Measurements from ENCODE around the gene NRIP1.

NRIP1 gene

GRCh38 chr21:15015622-15016471 lies 49.0 kb downstream of the NRIP1 start:
- Histone ChIP-seq H3K9ac (ENCODE audit: low read length) (no peak overlapping the region), H3K4me3 (ENCODE audit: low read length) (no peak overlapping the region), H3K4me1 (ENCODE audit: control insufficient read depth, low read depth, low read length) (no peaks in the 10 kb centered on the region), H3K27me3 (ENCODE audit: control insufficient read depth, insufficient read depth, low read length) (no peaks in the 10 kb centered on the region), H3K27ac (ENCODE audit: low read length) (no peak overlapping the region), H3K9me3 (ENCODE audit: control insufficient read depth, low read depth, low read length) (no peaks in the 10 kb centered on the region), H3K36me3 (ENCODE audit: control insufficient read depth, low read depth, low read length) (no peaks in the 10 kb centered on the region)

GRCh38 chr21:15014221-15014620 lies 50.6 kb downstream of the NRIP1 start:
- H3K36me3 ChIP-seq (ENCODE audit: control insufficient read depth, low read depth, low read length) = no peaks in the 10 kb centered on the region
- H3K4me1 ChIP-seq (ENCODE audit: control insufficient read depth, low read depth, low read length) = no peaks in the 10 kb centered on the region
- no peak overlapping the region for H3K9ac ChIP-seq (ENCODE audit: low read length)
- H3K4me3 ChIP-seq (ENCODE audit: low read length) = no peak overlapping the region
- no peaks in the 10 kb centered on the region for H3K27me3 ChIP-seq (ENCODE audit: control insufficient read depth, insufficient read depth, low read length)
- H3K9me3 ChIP-seq (ENCODE audit: control insufficient read depth, low read depth, low read length) = no peaks in the 10 kb centered on the region
- no peak overlapping the region for H3K27ac ChIP-seq (ENCODE audit: low read length)

- no peak overlapping the region for H3K4me3 ChIP-seq (ENCODE audit: low read length)
- H3K36me3 ChIP-seq (ENCODE audit: control insufficient read depth, low read depth, low read length) = no peaks in the 10 kb centered on the region
- no peak overlapping the region for H3K9ac ChIP-seq (ENCODE audit: low read length)
- no peak overlapping the region for H3K27ac ChIP-seq (ENCODE audit: low read length)
- H3K27me3 ChIP-seq (ENCODE audit: control insufficient read depth, insufficient read depth, low read length) = peaks cover 8% of the 10 kb centered on the region
- no peaks in the 10 kb centered on the region for H3K9me3 ChIP-seq (ENCODE audit: control insufficient read depth, low read depth, low read length)
- H3K4me1 ChIP-seq (ENCODE audit: control insufficient read depth, low read depth, low read length) = no peaks in the 10 kb centered on the region
These were observed 52.8 kb downstream of the NRIP1 start for GRCh38 chr21:15011967-15012366.

- Histone ChIP-seq H3K4me1 (ENCODE audit: control insufficient read depth, low read depth, low read length) (peaks cover 12% of the 10 kb centered on the region), H3K27me3 (ENCODE audit: control insufficient read depth, insufficient read depth, low read length) (peaks cover 22% of the 10 kb centered on the region), H3K4me3 (ENCODE audit: low read length) (no peak overlapping the region), H3K9me3 (ENCODE audit: control insufficient read depth, low read depth, low read length) (no peaks in the 10 kb centered on the region), H3K9ac (ENCODE audit: low read length) (no peak overlapping the region), H3K36me3 (ENCODE audit: control insufficient read depth, low read depth, low read length) (no peaks in the 10 kb centered on the region), H3K27ac (ENCODE audit: low read length) (no peak overlapping the region)
These were observed 54.2 kb downstream of the NRIP1 start for GRCh38 chr21:15010645-15011044.

GRCh38 chr21:15009837-15010363 lies 54.9 kb downstream of the NRIP1 start:
- Histone ChIP-seq H3K27ac (ENCODE audit: low read length) (no peak overlapping the region), H3K9ac (ENCODE audit: low read length) (no peak overlapping the region), H3K4me1 (ENCODE audit: control insufficient read depth, low read depth, low read length) (peaks cover 19% of the 10 kb centered on the region), H3K9me3 (ENCODE audit: control insufficient read depth, low read depth, low read length) (no peaks in the 10 kb centered on the region), H3K36me3 (ENCODE audit: control insufficient read depth, low read depth, low read length) (no peaks in the 10 kb centered on the region), H3K27me3 (ENCODE audit: control insufficient read depth, insufficient read depth, low read length) (peaks cover 28% of the 10 kb centered on the region), H3K4me3 (ENCODE audit: low read length) (no peak overlapping the region)

- H3K4me3 ChIP-seq (ENCODE audit: low read length) = no peak overlapping the region
- peaks cover 40% of the 10 kb centered on the region for H3K4me1 ChIP-seq (ENCODE audit: control insufficient read depth, low read depth, low read length)
- peaks cover 49% of the 10 kb centered on the region for H3K27me3 ChIP-seq (ENCODE audit: control insufficient read depth, insufficient read depth, low read length)
- no peaks in the 10 kb centered on the region for H3K36me3 ChIP-seq (ENCODE audit: control insufficient read depth, low read depth, low read length)
- H3K9ac ChIP-seq (ENCODE audit: low read length) = no peak overlapping the region
- H3K27ac ChIP-seq (ENCODE audit: low read length) = no peak overlapping the region
- no peaks in the 10 kb centered on the region for H3K9me3 ChIP-seq (ENCODE audit: control insufficient read depth, low read depth, low read length)
These were observed 57.0 kb downstream of the NRIP1 start for GRCh38 chr21:15007716-15008296.

- H3K27ac ChIP-seq (ENCODE audit: low read length) = no peak overlapping the region
These were observed 58.1 kb downstream of the NRIP1 start for GRCh38 chr21:15006594-15007230.

GRCh38 chr21:15005391-15005790 lies 59.4 kb downstream of the NRIP1 start:
- Histone ChIP-seq H3K4me3 (ENCODE audit: low read length) (peak overlapping the region; percentile 34), H3K36me3 (ENCODE audit: control insufficient read depth, low read depth, low read length) (no peaks in the 10 kb centered on the region), H3K27ac (ENCODE audit: low read length) (no peak overlapping the region), H3K9me3 (ENCODE audit: control insufficient read depth, low read depth, low read length) (no peaks in the 10 kb centered on the region), H3K27me3 (ENCODE audit: control insufficient read depth, insufficient read depth, low read length) (peaks cover 70% of the 10 kb centered on the region), H3K4me1 (ENCODE audit: control insufficient read depth, low read depth, low read length) (peaks cover 58% of the 10 kb centered on the region), H3K9ac (ENCODE audit: low read length) (no peak overlapping the region)

More at GRCh38 chr21:15006594-15007230, 58.1 kb downstream of the NRIP1 start:
- Histone ChIP-seq H3K9ac (ENCODE audit: low read length) (no peak overlapping the region), H3K4me3 (ENCODE audit: low read length) (no peak overlapping the region), H3K9me3 (ENCODE audit: control insufficient read depth, low read depth, low read length) (no peaks in the 10 kb centered on the region), H3K36me3 (ENCODE audit: control insufficient read depth, low read depth, low read length) (no peaks in the 10 kb centered on the region), H3K27me3 (ENCODE audit: control insufficient read depth, insufficient read depth, low read length) (peaks cover 60% of the 10 kb centered on the region), H3K4me1 (ENCODE audit: control insufficient read depth, low read depth, low read length) (peaks cover 51% of the 10 kb centered on the region)

- Histone ChIP-seq H3K27me3 (ENCODE audit: control insufficient read depth, insufficient read depth, low read length) (peaks cover 70% of the 10 kb centered on the region), H3K36me3 (ENCODE audit: control insufficient read depth, low read depth, low read length) (no peaks in the 10 kb centered on the region), H3K9me3 (ENCODE audit: control insufficient read depth, low read depth, low read length) (no peaks in the 10 kb centered on the region), H3K4me3 (ENCODE audit: low read length) (peak overlapping the region; percentile 34), H3K9ac (ENCODE audit: low read length) (no peak overlapping the region), H3K27ac (ENCODE audit: low read length) (no peak overlapping the region), H3K4me1 (ENCODE audit: control insufficient read depth, low read depth, low read length) (peaks cover 58% of the 10 kb centered on the region)
These were observed 60.0 kb downstream of the NRIP1 start for GRCh38 chr21:15004721-15005370.

- Histone ChIP-seq H3K4me3 (ENCODE audit: low read length) (no peak overlapping the region), H3K9ac (ENCODE audit: low read length) (no peak overlapping the region), H3K27me3 (ENCODE audit: control insufficient read depth, insufficient read depth, low read length) (peaks cover 70% of the 10 kb centered on the region), H3K27ac (ENCODE audit: low read length) (no peak overlapping the region), H3K9me3 (ENCODE audit: control insufficient read depth, low read depth, low read length) (no peaks in the 10 kb centered on the region), H3K4me1 (ENCODE audit: control insufficient read depth, low read depth, low read length) (peaks cover 58% of the 10 kb centered on the region), H3K36me3 (ENCODE audit: control insufficient read depth, low read depth, low read length) (no peaks in the 10 kb centered on the region)
These were observed 61.2 kb downstream of the NRIP1 start for GRCh38 chr21:15003463-15004135.

Data from iPS-18a (cell line).